ENCODE results near the gene MRPL27.

The MRPL27 gene

GRCh38 chr17:50397919-50398285 is 24.9 kb upstream of the MRPL27 start:
- H3K36me3 ChIP-seq (ENCODE audit: low read depth) = peaks cover 37% of the 10 kb centered on the region
- DNase-seq (ENCODE audit: low spot score) = no peak
- no peak for ATAC-seq (ENCODE audit: low read depth)

GRCh38 chr17:50397111-50397918 is 24.3 kb upstream of the MRPL27 start, which contains the start of gene LRRC59:
Gene LRRC59, minus strand, starts transcription at chr17:50397523. Its CDS starts 206 bp downstream, at chr17:50397317.
- Histone ChIP-seq H3K36me3 (ENCODE audit: low read depth) (peaks cover 43% of the 10 kb centered on the region), H3K27me3 (ENCODE audit: insufficient read depth, poor library complexity, severe bottlenecking) (no peaks in the 10 kb centered on the region), H3K4me1 (ENCODE audit: insufficient read depth, poor library complexity, severe bottlenecking) (peaks cover 13% of the 10 kb centered on the region), H3K4me3 (ENCODE audit: severe bottlenecking) (peak within 1 kb of the TSS; percentile 93), H3K9me3 (ENCODE audit: severe bottlenecking) (no peaks in the 10 kb centered on the region), H3K27ac (ENCODE audit: poor library complexity, severe bottlenecking) (peak within 1 kb of the TSS; percentile 70)
- DNase-seq (ENCODE audit: low spot score) (peak; percentile 89), ATAC-seq (ENCODE audit: low read depth) (peak; percentile 85)
- peak; percentile 97 for TF ChIP-seq CTCF (IDR thresholded peaks at IDR 0.05; ENCODE audit: poor library complexity, severe bottlenecking)

More at GRCh38 chr17:50397919-50398285, 24.9 kb upstream of the MRPL27 start:
- H3K27ac ChIP-seq (ENCODE audit: poor library complexity, severe bottlenecking) = no peak overlapping the region
- no peak for TF ChIP-seq CTCF (IDR thresholded peaks at IDR 0.05; ENCODE audit: poor library complexity, severe bottlenecking)
- peaks cover 9% of the 10 kb centered on the region for H3K4me1 ChIP-seq (ENCODE audit: insufficient read depth, poor library complexity, severe bottlenecking)
- H3K4me3 ChIP-seq (ENCODE audit: severe bottlenecking) = no peak overlapping the region
- H3K9me3 ChIP-seq (ENCODE audit: severe bottlenecking) = no peaks in the 10 kb centered on the region
- H3K27me3 ChIP-seq (ENCODE audit: insufficient read depth, poor library complexity, severe bottlenecking) = no peaks in the 10 kb centered on the region

- Histone ChIP-seq H3K9me3 (ENCODE audit: severe bottlenecking) (no peaks in the 10 kb centered on the region), H3K27me3 (ENCODE audit: insufficient read depth, poor library complexity, severe bottlenecking) (no peaks in the 10 kb centered on the region), H3K36me3 (ENCODE audit: low read depth) (peaks cover 50% of the 10 kb centered on the region), H3K4me3 (ENCODE audit: severe bottlenecking) (peak overlapping the region; percentile 93), H3K27ac (ENCODE audit: poor library complexity, severe bottlenecking) (peak overlapping the region; percentile 70), H3K4me1 (ENCODE audit: insufficient read depth, poor library complexity, severe bottlenecking) (peaks cover 22% of the 10 kb centered on the region)
- no peak for TF ChIP-seq CTCF (IDR thresholded peaks at IDR 0.05; ENCODE audit: poor library complexity, severe bottlenecking)
- no peak for DNase-seq (ENCODE audit: low spot score)
- ATAC-seq (ENCODE audit: low read depth) = peak; percentile 50
Observed at GRCh38 chr17:50396261-50397110, 23.5 kb upstream of the MRPL27 start.

GRCh38 chr17:50394711-50395110 is 21.7 kb upstream of the MRPL27 start:
- DNase-seq (ENCODE audit: low spot score) (no peak), ATAC-seq (ENCODE audit: low read depth) (no peak)
- H3K36me3 ChIP-seq (ENCODE audit: low read depth) = peaks cover 66% of the 10 kb centered on the region
- peaks cover 27% of the 10 kb centered on the region for H3K4me1 ChIP-seq (ENCODE audit: insufficient read depth, poor library complexity, severe bottlenecking)
- H3K9me3 ChIP-seq (ENCODE audit: severe bottlenecking) = no peaks in the 10 kb centered on the region
- H3K27me3 ChIP-seq (ENCODE audit: insufficient read depth, poor library complexity, severe bottlenecking) = no peaks in the 10 kb centered on the region
- peak overlapping the region; percentile 70 for H3K27ac ChIP-seq (ENCODE audit: poor library complexity, severe bottlenecking)
- no peak overlapping the region for H3K4me3 ChIP-seq (ENCODE audit: severe bottlenecking)
- no peak for TF ChIP-seq CTCF (IDR thresholded peaks at IDR 0.05; ENCODE audit: poor library complexity, severe bottlenecking)

Data from RWPE2 (cell line).